Nephron progenitor cell (in vitro differentiated cells): ENCODE measurements around the gene CAMKV.

Experiments
- DNase-seq: peaks from one replicate; pipeline ENCODE4 v3.0.0; 2021
- H3K27ac Mint-ChIP-seq: 2 replicates; pipeline ENCODE4 v1.8.0; 2021; ENCODE audit warnings: mild to moderate bottlenecking, moderate library complexity, mixed read lengths
- H3K27me3 Mint-ChIP-seq: 2 replicates; pipeline ENCODE4 v1.8.0; 2021; ENCODE audit warnings: mild to moderate bottlenecking, low read depth, mixed read lengths; ENCODE audit not compliant: poor library complexity
- H3K36me3 Mint-ChIP-seq: 2 replicates; pipeline ENCODE4 v1.8.0; 2021; ENCODE audit warnings: low read depth, mixed read lengths
- H3K4me1 Mint-ChIP-seq: 2 replicates; pipeline ENCODE4 v1.8.0; 2021; ENCODE audit warnings: mixed read lengths
- H3K4me3 Mint-ChIP-seq: 2 replicates; pipeline ENCODE4 v1.8.0; 2021; ENCODE audit warnings: mild to moderate bottlenecking, moderate library complexity, mixed read lengths
- H3K9me3 Mint-ChIP-seq: 2 replicates; pipeline ENCODE4 v1.8.0; 2021; ENCODE audit warnings: mild to moderate bottlenecking, moderate library complexity, mixed read lengths
- CTCF ChIP-seq: fragments of 200-600 bp; sonication (generic); IDR thresholded peaks from 2 replicates; pipeline ENCODE4 v1.5.0; 2021; ENCODE audit warnings: antibody characterized with exemption

Gene CAMKV

GRCh38 chr3:49855662-49856061 is 14.0 kb downstream of the CAMKV start:
- H3K4me3 Mint-ChIP-seq = peak overlapping the region; percentile 98
- no peak for TF ChIP-seq CTCF
- no peaks in the 10 kb centered on the region for H3K9me3 Mint-ChIP-seq
- no peak overlapping the region for H3K27ac Mint-ChIP-seq
- no peak for DNase-seq
- peaks cover 10% of the 10 kb centered on the region for H3K36me3 Mint-ChIP-seq
- no peaks in the 10 kb centered on the region for H3K27me3 Mint-ChIP-seq
- H3K4me1 Mint-ChIP-seq = peaks cover 19% of the 10 kb centered on the region

- H3K9me3 Mint-ChIP-seq = no peaks in the 10 kb centered on the region
- peaks cover 20% of the 10 kb centered on the region for H3K36me3 Mint-ChIP-seq
- H3K4me3 Mint-ChIP-seq = no peak overlapping the region
- H3K27me3 Mint-ChIP-seq = peaks cover 2% of the 10 kb centered on the region
- DNase-seq = no peak
- no peak for TF ChIP-seq CTCF
- no peak overlapping the region for H3K27ac Mint-ChIP-seq
- H3K4me1 Mint-ChIP-seq = peaks cover 4% of the 10 kb centered on the region
Measured at GRCh38 chr3:49845694-49846093, 24.0 kb downstream of the CAMKV start.

GRCh38 chr3:49844464-49845183 is 25.1 kb downstream of the CAMKV start:
- TF ChIP-seq CTCF = no peak
- H3K4me3 Mint-ChIP-seq = no peak overlapping the region
- H3K27ac Mint-ChIP-seq = no peak overlapping the region
- H3K36me3 Mint-ChIP-seq = peaks cover 20% of the 10 kb centered on the region
- H3K4me1 Mint-ChIP-seq = peaks cover 4% of the 10 kb centered on the region
- H3K9me3 Mint-ChIP-seq = no peaks in the 10 kb centered on the region
- peaks cover 2% of the 10 kb centered on the region for H3K27me3 Mint-ChIP-seq
- no peak for DNase-seq

GRCh38 chr3:49842843-49843517 is 26.7 kb downstream of the CAMKV start:
- H3K9me3 Mint-ChIP-seq = no peaks in the 10 kb centered on the region
- DNase-seq = no peak
- H3K27me3 Mint-ChIP-seq = peaks cover 2% of the 10 kb centered on the region
- H3K27ac Mint-ChIP-seq = peak overlapping the region; percentile 50
- no peak for TF ChIP-seq CTCF
- H3K36me3 Mint-ChIP-seq = peaks cover 25% of the 10 kb centered on the region
- H3K4me1 Mint-ChIP-seq = peaks cover 8% of the 10 kb centered on the region
- no peak overlapping the region for H3K4me3 Mint-ChIP-seq

GRCh38 chr3:49841806-49842205 is 27.9 kb downstream of the CAMKV start:
- Mint-ChIP-seq H3K4me3 (no peak overlapping the region), H3K27me3 (peaks cover 2% of the 10 kb centered on the region), H3K4me1 (peaks cover 8% of the 10 kb centered on the region), H3K9me3 (no peaks in the 10 kb centered on the region), H3K36me3 (peaks cover 26% of the 10 kb centered on the region), H3K27ac (no peak overlapping the region)
- no peak for DNase-seq
- no peak for TF ChIP-seq CTCF
